ENCODE data around the gene VRK2. TPM values are rescaled to one million over a fixed set of nuclear protein-coding genes. Genes with fewer than 3 reads are reported as not detected.
A peak's percentile ranks its signal among the peaks of the same experiment; 100 is the strongest.

The VRK2 gene
- total and polyA plus RNA-seq, 7 donors = 6.2 to 30.2 (median 17.7) TPM

GRCh38 chr2:58047373-58047935, 848 bp downstream of the VRK2 start:
- DNase-seq = no peak
- Histone ChIP-seq H3K9me3 (no peaks in the 10 kb centered on the region), H3K27ac (peak overlapping the region; percentile 93), H3K4me3 (peak overlapping the region; percentile 90), H3K4me1 (peaks cover 13% of the 10 kb centered on the region), H3K36me3 (ENCODE audit: insufficient read depth in 1 of 2, low read depth in 1 of 2) (peaks cover 0 to 18% of the 10 kb centered on the region in 2 donors), H3K27me3 (ENCODE audit: insufficient read depth in 3 of 3, low read length in 2 of 3) (no peaks in the 10 kb centered on the region)
- WGBS, 3 donors = 33 to 40% (median 38%) methylated on average over 13 of the region's 13 CpGs
- no peak for ATAC-seq
- intact Hi-C loops (cut with DNase I) = loop anchor here in 1 of 2 donors (5.0 kb wide), 1 partner anchor 195 kb away; the partner anchor contains the start of gene FANCL
- TF ChIP-seq CTCF (IDR thresholded peaks at IDR 0.05) = no peak

DNA sequence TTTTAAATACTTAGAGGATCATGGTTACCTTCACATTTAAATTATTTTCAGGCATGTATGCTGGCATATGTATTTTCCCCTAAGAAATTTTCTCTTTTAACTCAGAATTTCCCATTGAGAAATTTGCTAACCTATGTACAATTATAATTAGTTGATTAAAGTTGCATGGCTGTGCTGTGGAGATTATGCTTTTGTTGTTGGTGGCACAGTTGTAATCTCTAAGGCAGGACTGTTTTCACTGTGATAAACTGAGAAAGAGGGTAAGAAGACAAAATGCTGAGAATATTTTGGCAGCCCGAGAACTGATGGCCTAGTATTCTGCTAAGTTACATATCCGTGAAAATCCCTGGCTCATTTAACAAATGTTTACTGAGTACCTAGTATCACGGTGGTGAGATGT, 1.4 kb downstream of the VRK2 start:
- Histone ChIP-seq H3K27me3 (ENCODE audit: insufficient read depth in 3 of 3, low read length in 2 of 3) (no peaks in the 10 kb centered on the region), H3K27ac (peak overlapping the region; percentile 93), H3K4me3 (peak overlapping the region; percentile 90), H3K4me1 (peaks cover 13% of the 10 kb centered on the region), H3K9me3 (no peaks in the 10 kb centered on the region), H3K36me3 (ENCODE audit: insufficient read depth in 1 of 2, low read depth in 1 of 2) (peaks cover 0 to 18% of the 10 kb centered on the region in 2 donors)
- ATAC-seq (no peak), DNase-seq (no peak)
- intact Hi-C loops (cut with DNase I) = loop anchor here in 1 of 2 donors (5.0 kb wide), 1 partner anchor 194 kb away; the partner anchor contains the start of gene FANCL
- 38 to 59% (median 54%) methylated on average over 3 of the region's 3 CpGs for WGBS, 3 donors
- TF ChIP-seq CTCF (IDR thresholded peaks at IDR 0.05) = no peak

DNA sequence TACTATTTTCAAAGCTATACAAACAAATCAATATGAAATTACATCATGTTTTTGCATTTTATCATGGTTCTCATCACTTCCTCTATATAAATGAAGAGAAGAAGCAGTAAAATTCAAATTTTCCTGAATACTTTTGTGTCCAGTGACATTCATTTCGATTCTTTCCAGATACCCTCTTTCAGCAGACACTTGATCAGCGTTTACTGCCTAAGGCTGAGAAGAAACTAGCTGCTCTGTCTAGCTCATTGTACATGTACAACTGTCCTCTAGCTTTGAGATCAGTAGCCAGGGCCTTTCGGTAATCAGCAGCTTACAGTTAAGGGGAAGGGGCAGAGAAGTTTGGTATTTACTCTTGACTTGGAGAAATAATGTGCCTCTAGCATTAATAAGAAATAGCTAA, 4.8 kb downstream of the VRK2 start:
- no peak for TF ChIP-seq CTCF (IDR thresholded peaks at IDR 0.05)
- H3K27ac ChIP-seq = no peak overlapping the region
- no peak overlapping the region for H3K4me3 ChIP-seq
- peaks cover 13% of the 10 kb centered on the region for H3K4me1 ChIP-seq
- peaks cover 0 to 18% of the 10 kb centered on the region in 2 donors for H3K36me3 ChIP-seq (ENCODE audit: insufficient read depth in 1 of 2, low read depth in 1 of 2)
- no peaks in the 10 kb centered on the region for H3K9me3 ChIP-seq
- ATAC-seq = no peak
- intact Hi-C loops (cut with DNase I) = loop anchor here in 1 of 2 donors (10.0 kb wide), 1 partner anchor 83 kb away; no protein-coding TSS in a partner anchor
- DNase-seq = no peak
- H3K27me3 ChIP-seq (ENCODE audit: insufficient read depth in 3 of 3, low read length in 2 of 3) = no peaks in the 10 kb centered on the region
- 87 to 92% (median 89%) methylated on average over 3 of the region's 3 CpGs for WGBS, 3 donors

- ATAC-seq = no peak
- no peak for DNase-seq
- WGBS, 3 donors = 33 to 43% (median 38%) methylated on average over 1 of the region's 1 CpG
- Histone ChIP-seq H3K9me3 (no peaks in the 10 kb centered on the region), H3K4me1 (peaks cover 15% of the 10 kb centered on the region), H3K27ac (no peak overlapping the region), H3K4me3 (no peak overlapping the region), H3K27me3 (ENCODE audit: insufficient read depth in 3 of 3, low read length in 2 of 3) (no peaks in the 10 kb centered on the region), H3K36me3 (ENCODE audit: insufficient read depth in 1 of 2, low read depth in 1 of 2) (peaks cover 0 to 22% of the 10 kb centered on the region in 2 donors)
- intact Hi-C loops (cut with DNase I) = loop anchor here in 1 of 2 donors (10.0 kb wide), 1 partner anchor 82 kb away; no protein-coding TSS in a partner anchor
- TF ChIP-seq CTCF (IDR thresholded peaks at IDR 0.05) = no peak
Observed at GRCh38 chr2:58052978-58053377, 6.4 kb downstream of the VRK2 start.

All from psoas muscle (tissue), 8 donors.